Urinary bladder (tissue), 4 donors: ENCODE data around the gene CKM. TPM values are rescaled to one million over a fixed set of nuclear protein-coding genes. Genes with fewer than 3 reads are reported as not detected.
"Not testable (repeated sequence)": the region's sequence is repeated elsewhere in the genome, so short reads cannot be mapped to it uniquely, and the experiment has no call there.

ENCODE experiments used
- DNase-seq: peaks from one replicate; pipeline ENCODE4 v3.0.0-alpha.2; 2015; ENCODE audit errors: extremely low spot score
- H3K27ac ChIP-seq: one replicate; pipeline ENCODE4 v1.5.1; 2013; ENCODE audit warnings: low read depth, mild to moderate bottlenecking, moderate library complexity
- H3K36me3 ChIP-seq: one replicate; pipeline ENCODE4 v1.6.1; 2013; ENCODE audit warnings: mild to moderate bottlenecking, moderate library complexity; ENCODE audit not compliant: insufficient read depth
- H3K4me1 ChIP-seq: one replicate; pipeline ENCODE4 v1.6.1; 2013; ENCODE audit warnings: mild to moderate bottlenecking, moderate library complexity; ENCODE audit not compliant: insufficient read depth
- H3K4me3 ChIP-seq: one replicate; pipeline ENCODE4 v1.5.1; 2013; ENCODE audit warnings: low read depth, low read length
- WGBS: extraction: QIAGEN DNeasy Blood & Tissue Kit; methylation state at CpG from one replicate; pipeline ENCODE4 v1.1.7; 2013; 5-methylcytosine and 5-hydroxymethylcytosine counted together
- polyA plus RNA-seq: library from polyadenylated mRNA; stranded (reverse); fragments of 200-250 nt; gene quantifications from one replicate; pipeline ENCODE4 v1.2.3, GENCODE V29; 2013
- total RNA-seq: library from RNA; depleted of rRNA; stranded (reverse); fragments of >200 nt; gene quantifications from one replicate; pipeline ENCODE4 v1.2.3, GENCODE V29; 2014
- donor health status: healthy with polysubstance abuse.
- donor health status: healthy.

CKM gene
- total and polyA plus RNA-seq, 2 donors, result 1.1 to 39.0 TPM

DNA sequence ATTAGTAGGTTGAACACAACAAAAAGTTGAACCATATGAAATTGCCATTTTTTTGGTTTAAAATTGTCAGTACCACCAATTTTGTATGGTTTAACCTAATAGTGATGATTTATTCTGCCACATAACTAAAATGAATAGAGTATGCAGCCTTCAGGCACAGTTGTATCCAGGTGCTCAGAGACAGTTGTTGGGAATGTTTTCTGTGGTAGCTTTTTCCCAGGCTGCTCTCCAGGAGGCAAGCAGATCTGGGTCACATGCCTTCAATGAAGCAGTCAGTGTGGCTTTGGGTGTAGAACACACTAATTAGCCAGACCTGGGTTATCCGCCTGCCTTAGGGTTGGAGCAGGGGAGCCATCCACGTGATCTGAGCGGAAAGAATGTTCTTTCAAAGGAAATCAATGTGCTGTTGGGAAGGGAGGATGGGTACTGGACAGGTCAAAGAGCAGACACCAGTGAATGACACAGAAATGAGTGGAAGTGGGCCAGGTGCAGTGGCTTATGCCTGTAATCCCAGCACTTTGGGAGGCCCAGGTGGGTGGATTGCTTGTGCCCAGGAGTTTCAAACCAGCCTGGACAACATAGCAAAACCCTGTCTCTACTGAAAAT lies 43.0 kb downstream of the CKM start:
- no peak overlapping the region for H3K27ac ChIP-seq
- H3K36me3 ChIP-seq, result peaks cover 5% of the 10 kb centered on the region
- no peak for DNase-seq
- H3K4me1 ChIP-seq, result no peaks in the 10 kb centered on the region
- WGBS, result 90% methylated on average over 3 of the region's 3 CpGs
- no peak overlapping the region for H3K4me3 ChIP-seq

DNA sequence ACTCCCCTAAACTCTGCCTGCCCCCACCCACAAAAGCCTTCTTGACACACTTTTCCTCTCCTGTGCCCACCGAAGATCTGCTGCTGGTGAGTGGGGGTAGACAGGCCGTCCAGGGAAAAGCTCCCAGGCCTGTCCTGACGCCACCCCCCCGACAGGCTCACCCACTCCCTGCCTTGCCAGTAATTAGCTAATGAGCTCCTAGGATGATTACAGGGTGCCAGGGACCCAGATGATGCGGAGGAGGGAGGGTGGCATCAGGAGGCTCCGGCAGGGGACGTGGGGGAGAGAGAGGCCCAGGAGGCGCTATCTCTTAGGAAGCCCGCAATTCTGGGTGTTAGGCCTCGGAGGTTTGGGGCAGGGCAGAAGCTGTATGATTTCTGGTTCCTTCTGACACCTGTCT lies 44.6 kb downstream of the CKM start:
- WGBS, result 88% methylated on average over 10 of the region's 10 CpGs
- Histone ChIP-seq H3K27ac (no peak overlapping the region), H3K4me1 (no peaks in the 10 kb centered on the region), H3K36me3 (peaks cover 5% of the 10 kb centered on the region), H3K4me3 (no peak overlapping the region)
- DNase-seq, result no peak

DNA sequence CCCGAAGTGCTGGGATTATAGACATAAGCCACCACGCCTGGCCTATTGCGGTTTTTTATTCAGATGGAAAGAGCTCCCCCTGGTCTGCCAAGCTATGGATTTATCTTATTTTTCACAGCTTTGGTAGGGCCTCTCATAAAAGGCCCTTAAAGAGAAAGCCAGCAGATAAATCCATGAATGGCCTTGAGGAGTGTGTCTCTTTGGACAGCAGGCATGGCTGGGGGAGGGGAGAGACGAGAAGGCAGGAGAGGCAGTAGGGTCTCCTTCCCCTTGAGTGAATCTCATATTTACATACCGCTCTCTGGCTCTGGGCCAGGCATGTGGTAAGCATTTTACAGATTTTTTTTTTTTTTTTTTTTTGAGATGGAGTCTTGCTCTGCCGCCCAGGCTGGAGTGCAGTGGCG lies 46.4 kb downstream of the CKM start:
- Histone ChIP-seq H3K4me1 (no peaks in the 10 kb centered on the region), H3K36me3 (peaks cover 9% of the 10 kb centered on the region), H3K27ac (no peak overlapping the region), H3K4me3 (no peak overlapping the region)
- WGBS, result 49% methylated on average over 7 of the region's 7 CpGs
- DNase-seq, result peak; percentile 26

DNA sequence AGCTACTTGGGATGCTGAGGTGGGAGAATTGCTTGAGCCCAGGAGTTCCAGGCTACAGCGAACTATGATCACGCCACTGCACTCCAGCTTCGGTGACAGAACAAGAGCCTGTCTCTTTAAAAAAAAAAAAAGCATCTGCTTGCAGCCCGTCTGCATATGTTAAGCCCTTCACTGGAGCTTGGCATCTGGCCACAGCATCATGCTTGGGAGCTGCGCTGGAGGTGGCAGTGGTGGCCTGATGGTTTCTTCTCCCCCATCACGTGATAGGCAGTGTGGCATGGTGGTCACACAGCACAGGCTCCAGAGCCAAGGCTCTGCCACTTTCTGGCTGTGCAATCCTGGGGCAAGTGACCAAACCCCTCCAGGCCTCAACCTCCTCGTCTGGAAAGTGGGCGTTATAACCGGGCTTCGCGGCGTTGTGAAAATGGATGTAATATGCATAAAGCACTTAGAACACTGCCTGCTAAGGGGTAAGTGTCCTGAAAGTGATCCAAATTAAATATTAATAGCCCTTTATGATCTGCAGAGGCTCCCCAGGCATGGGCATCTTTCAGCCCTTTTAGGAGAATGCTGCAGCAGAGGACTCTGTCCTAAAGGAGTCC lies 47.2 kb downstream of the CKM start:
- 66% methylated on average over 12 of the region's 12 CpGs for WGBS
- peaks cover 9% of the 10 kb centered on the region for H3K36me3 ChIP-seq

DNA sequence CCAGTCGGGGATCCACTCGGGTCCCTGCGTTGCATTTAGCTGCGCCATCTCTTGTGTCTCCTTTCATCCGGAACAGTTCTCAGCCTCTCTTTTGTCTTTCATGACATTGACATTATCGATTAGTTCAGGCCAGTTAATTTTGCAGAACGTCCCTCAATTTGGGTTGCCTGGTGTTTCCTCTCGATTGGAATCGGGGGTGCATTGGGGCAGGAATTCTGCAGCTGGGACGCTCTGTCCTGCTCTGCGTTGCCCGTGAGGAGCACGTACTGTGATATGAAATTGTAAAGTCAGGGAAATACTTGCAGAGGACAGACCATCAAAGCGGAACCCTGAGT lies 49.2 kb downstream of the CKM start:
- Histone ChIP-seq H3K4me3 (no peak overlapping the region), H3K4me1 (no peaks in the 10 kb centered on the region), H3K27ac (no peak overlapping the region), H3K36me3 (peaks cover 9% of the 10 kb centered on the region)
- no peak for DNase-seq
- WGBS, result 87% methylated on average over 14 of the region's 14 CpGs

More for the DNA sequence above, 47.2 kb downstream of the CKM start:
- H3K27ac ChIP-seq, result no peak overlapping the region
- H3K4me1 ChIP-seq, result no peaks in the 10 kb centered on the region
- DNase-seq, result no peak
- H3K4me3 ChIP-seq, result no peak overlapping the region

DNA sequence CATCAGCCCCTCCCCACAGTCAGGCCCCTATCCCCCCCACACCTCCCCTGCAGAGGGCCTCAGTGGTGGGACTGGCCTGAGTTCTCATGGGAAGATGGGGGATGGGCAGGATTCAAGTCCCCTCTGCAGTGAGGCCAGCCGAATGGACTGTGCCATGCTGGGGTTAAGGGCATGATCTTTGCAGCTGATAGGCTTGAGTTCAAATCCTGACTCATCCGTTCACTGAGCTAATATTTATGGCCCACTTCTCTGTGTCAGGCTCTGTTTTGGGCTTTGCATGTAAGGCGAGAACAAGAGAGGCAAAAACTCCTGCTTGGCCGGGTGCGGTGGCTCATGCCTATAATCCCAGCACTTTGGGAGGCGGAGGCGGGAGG lies 51.0 kb downstream of the CKM start:
- Histone ChIP-seq H3K36me3 (peaks cover 4% of the 10 kb centered on the region), H3K4me3 (no peak overlapping the region), H3K4me1 (no peaks in the 10 kb centered on the region), H3K27ac (no peak overlapping the region)
- 76% methylated on average over 7 of the region's 7 CpGs for WGBS
- DNase-seq, result no peak

DNA sequence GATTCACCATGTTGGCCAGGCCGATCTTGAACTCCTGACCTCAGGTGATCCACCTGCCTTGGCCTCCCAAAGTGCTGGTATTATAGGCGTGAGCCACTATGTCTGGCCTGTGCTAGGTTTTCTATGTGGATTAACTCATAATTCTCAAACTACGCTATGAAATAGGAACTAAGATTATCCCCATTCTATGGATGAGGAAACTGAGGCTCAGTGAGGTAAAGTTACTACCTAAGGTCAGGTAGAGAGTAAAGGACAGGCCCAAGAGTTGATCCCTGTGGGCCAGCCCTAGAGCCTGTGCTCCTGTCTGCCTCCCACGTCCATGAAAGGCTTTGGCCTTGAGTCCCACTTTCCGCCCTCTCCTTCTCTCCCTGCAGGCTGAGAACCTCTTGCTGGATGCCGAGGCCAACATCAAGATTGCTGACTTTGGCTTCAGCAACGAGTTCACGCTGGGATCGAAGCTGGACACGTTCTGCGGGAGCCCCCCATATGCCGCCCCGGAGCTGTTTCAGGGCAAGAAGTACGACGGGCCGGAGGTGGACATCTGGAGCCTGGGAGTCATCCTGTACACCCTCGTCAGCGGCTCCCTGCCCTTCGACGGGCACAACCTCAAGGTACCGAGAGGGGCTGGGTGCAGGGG lies 51.5 kb downstream of the CKM start:
- 77% methylated on average over 21 of the region's 21 CpGs for WGBS
- Histone ChIP-seq H3K27ac (no peak overlapping the region), H3K4me1 (no peaks in the 10 kb centered on the region), H3K36me3 (peaks cover 4% of the 10 kb centered on the region), H3K4me3 (no peak overlapping the region)
- DNase-seq, result no peak

DNA sequence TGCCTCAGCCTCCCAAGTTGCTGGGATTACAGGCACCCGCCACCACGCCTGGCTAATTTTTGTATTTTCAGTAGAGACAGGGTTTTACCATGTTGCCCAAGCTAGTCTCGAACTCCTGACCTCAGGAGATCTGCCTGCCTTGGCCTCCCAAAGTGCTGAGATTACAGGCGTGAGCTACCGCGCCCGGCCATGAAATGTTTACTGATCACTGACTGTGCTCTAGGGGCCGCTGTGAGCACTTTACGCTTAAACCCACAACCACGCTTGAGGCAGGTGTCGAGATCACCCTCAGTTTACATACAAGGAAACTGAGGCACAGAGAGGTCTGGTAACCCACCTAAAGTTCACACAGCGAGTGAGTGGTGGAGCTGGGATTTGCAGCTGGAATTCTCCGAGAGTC lies 52.7 kb downstream of the CKM start:
- 89% methylated on average over 13 of the region's 13 CpGs for WGBS
- not testable (repeated sequence) for H3K36me3 ChIP-seq, H3K4me1 ChIP-seq, H3K27ac ChIP-seq, H3K4me3 ChIP-seq, DNase-seq

DNA sequence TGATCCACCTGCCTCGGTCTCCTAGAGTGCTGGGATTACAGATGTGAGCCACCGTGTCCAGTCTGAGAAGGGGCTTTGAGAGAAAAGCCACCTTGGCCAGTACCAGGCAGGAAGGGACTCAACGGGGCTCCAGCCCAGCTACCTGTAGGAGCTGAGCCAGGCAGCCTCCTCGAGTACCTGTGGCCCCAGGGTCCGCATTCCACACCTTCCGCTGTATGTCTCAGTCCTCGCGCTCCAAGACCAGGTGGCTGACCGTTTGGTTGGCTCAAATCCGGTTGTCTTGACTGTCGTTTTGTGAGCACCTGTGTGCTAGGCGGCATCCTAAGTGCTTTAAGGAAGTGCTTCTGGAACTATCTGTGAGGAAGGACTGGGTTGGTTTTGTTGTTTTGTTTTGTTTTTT lies 55.4 kb downstream of the CKM start:
- peaks cover 4% of the 10 kb centered on the region for H3K36me3 ChIP-seq
- no peaks in the 10 kb centered on the region for H3K4me1 ChIP-seq
- H3K27ac ChIP-seq, result no peak overlapping the region
- DNase-seq, result no peak
- WGBS, result 92% methylated on average over 12 of the region's 12 CpGs
- H3K4me3 ChIP-seq, result no peak overlapping the region

DNA sequence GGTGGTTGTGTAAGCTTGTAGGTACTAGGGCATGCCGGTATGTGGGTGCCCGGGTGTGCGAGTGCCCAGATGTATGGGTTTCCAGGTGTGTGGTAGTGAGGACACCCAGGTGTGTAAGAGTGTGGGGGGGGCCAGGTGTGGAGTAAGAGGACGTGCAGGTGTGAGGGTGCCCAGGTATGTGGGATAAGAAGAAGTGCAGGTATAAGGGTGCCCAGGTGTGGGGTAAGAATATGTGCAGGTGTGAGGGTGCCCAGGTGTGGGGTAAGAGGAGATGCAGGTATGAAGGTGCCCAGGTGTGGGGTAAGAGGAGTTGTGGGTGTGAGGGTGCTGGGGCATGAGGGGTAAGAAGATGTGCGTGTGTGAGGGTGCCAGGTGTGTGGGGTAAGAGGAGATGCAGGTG lies 57.3 kb downstream of the CKM start:
- 94% methylated on average over 5 of the region's 5 CpGs for WGBS
- Histone ChIP-seq H3K4me3 (no peak overlapping the region), H3K27ac (no peak overlapping the region), H3K36me3 (no peaks in the 10 kb centered on the region), H3K4me1 (no peaks in the 10 kb centered on the region)
- DNase-seq, result no peak

DNA sequence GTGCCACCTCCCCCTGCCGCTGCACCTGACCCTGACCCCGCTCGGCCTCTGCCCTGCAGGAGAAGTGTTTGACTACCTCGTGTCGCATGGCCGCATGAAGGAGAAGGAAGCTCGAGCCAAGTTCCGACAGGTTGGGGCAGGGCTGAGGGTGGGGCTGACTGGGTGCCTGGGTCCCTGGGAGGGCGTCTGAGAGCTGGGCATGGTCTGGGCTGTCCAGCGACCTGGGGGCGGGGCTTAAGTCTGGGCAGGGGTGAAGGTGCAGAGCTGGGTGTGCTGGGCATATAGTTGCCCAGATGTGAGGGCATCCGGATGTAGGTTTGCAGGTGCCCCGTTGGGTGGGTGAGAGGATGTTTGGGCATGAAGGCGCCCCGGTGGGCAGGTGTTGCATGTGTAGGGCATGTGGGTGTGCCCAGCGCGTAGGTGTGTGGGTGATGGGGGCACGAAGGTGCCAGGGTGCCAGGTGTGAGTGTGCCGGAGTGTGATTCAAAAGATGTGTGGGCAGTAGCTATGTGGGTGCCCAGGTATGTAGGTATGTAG lies 57.8 kb downstream of the CKM start:
- Histone ChIP-seq H3K36me3 (no peaks in the 10 kb centered on the region), H3K27ac (no peak overlapping the region), H3K4me3 (no peak overlapping the region), H3K4me1 (no peaks in the 10 kb centered on the region)
- WGBS, result 89% methylated on average over 19 of the region's 19 CpGs
- DNase-seq, result no peak

DNA sequence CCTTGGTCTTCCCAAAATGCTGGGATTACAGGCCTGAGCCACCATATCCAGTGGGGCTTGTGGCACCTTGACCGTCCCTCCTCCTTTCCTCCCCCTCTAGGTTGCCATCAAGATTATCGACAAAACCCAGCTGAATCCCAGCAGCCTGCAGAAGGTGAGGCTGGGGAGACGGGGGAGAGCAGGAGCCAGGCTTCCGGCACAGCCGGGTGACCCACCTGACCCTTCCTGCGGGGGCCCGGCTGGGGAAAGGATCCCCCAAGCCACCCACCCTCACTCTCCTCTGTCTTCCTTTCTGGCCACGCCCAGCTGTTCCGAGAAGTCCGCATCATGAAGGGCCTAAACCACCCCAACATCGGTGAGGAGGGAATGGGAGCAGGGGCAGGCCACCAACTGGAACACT lies 59.7 kb downstream of the CKM start:
- DNase-seq, result no peak
- no peak overlapping the region for H3K4me3 ChIP-seq
- no peaks in the 10 kb centered on the region for H3K4me1 ChIP-seq
- WGBS, result 84% methylated on average over 11 of the region's 11 CpGs
- no peak overlapping the region for H3K27ac ChIP-seq
- H3K36me3 ChIP-seq, result no peaks in the 10 kb centered on the region

DNA sequence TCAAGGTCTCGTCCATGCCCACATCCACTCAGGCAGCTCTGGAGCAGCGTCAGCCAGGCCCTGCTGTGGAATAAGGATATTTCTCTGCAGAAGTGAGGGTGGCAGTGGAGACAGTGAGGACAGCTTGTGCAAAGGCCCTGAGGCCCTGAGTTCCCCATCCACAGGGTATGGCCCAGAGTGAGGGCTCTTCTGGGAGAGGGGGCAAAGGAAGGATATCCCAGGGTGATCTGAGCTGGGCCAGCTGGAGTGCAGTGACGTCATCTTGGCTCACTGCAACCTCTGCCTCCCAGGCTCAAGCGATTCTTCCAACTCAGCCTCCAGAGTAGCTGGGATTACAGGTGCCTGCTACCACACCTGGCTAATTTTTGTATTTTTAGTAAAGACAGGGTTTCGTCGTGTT lies 60.1 kb downstream of the CKM start:
- DNase-seq, result no peak
- Histone ChIP-seq H3K4me1 (no peaks in the 10 kb centered on the region), H3K27ac (no peak overlapping the region), H3K36me3 (no peaks in the 10 kb centered on the region), H3K4me3 (no peak overlapping the region)
- WGBS, result 83% methylated on average over 6 of the region's 6 CpGs

DNA sequence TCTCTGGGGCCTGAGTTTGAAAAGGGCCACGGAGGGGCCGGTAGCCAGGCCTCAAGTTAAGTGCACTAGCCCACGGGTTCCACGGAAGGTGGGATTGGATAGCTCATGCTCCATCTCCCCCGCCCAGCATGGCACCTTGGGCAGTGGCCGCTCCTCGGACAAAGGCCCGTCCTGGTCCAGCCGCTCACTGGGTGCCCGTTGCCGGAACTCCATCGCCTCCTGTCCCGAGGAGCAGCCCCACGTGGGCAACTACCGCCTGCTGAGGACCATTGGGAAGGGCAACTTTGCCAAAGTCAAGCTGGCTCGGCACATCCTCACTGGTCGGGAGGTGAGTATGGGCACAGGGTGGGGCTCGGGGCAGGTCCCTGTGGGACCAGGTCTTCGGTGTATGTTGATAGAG lies 63.8 kb downstream of the CKM start:
- DNase-seq, result no peak
- WGBS, result 96% methylated on average over 19 of the region's 19 CpGs
- H3K4me3 ChIP-seq, result no peak overlapping the region
- H3K4me1 ChIP-seq, result no peaks in the 10 kb centered on the region
- H3K36me3 ChIP-seq, result no peaks in the 10 kb centered on the region
- no peak overlapping the region for H3K27ac ChIP-seq
